ENCODE results near the gene KBTBD12. TPM values are rescaled to one million over a fixed set of nuclear protein-coding genes. Genes with fewer than 3 reads are reported as not detected.

The KBTBD12 gene
- total and polyA plus RNA-seq, 2 donors (not counting 3 experiments of a cell fraction or from before 2014, with no cell fraction given): not detected

- ChIA-PET POLR2A (no interaction called here), CTCF (no interaction called here)
- H3K27ac ChIP-seq (ENCODE audit: insufficient read depth, low read depth, low read length): no peak overlapping the region
- H3K27me3 ChIP-seq (ENCODE audit: control insufficient read depth in 2 of 2, insufficient read depth in 2 of 2, low read length in 2 of 2): peaks cover 14 to 24% of the 10 kb centered on the region in 2 experiments
- dilution Hi-C loops (cut with MboI; ENCODE audit: extremely low pct_ligation_motif_present, low sequenced_read_pairs) (no loop called here), intact Hi-C loops (cut with micrococcal nuclease) (no loop called here)
- no peak for TF ChIP-seq MAX (IDR thresholded peaks at IDR 0.05; ENCODE audit: insufficient read depth, insufficient read length)
- TF ChIP-seq POLR2A (IDR thresholded peaks at IDR 0.05; ENCODE audit: low read depth, low read length): no peak
- no peak for TF ChIP-seq GATA2 (IDR thresholded peaks at IDR 0.05; ENCODE audit: insufficient read depth, insufficient read length, low read depth, low read length)
- TF ChIP-seq CTCF (IDR thresholded peaks at IDR 0.05; ENCODE audit: extremely low read depth in 1 of 2, insufficient read depth in 1 of 2, low read depth in 1 of 2, low read length in 2 of 2): no peak
- no peak for TF ChIP-seq FOS (IDR thresholded peaks at IDR 0.05; ENCODE audit: borderline replicate concordance, insufficient read depth, low read length)
- no peak for TF ChIP-seq POLR2AphosphoS5 (IDR thresholded peaks at IDR 0.05; ENCODE audit: insufficient read depth, low read depth, low read length)
- no peak for TF ChIP-seq EZH2 (IDR thresholded peaks at IDR 0.05; ENCODE audit: borderline replicate concordance, low read depth, low read length, severe bottlenecking)
- no peak for TF ChIP-seq MYC (IDR thresholded peaks at IDR 0.05; ENCODE audit: low read depth, low read length)
- TF ChIP-seq JUN (IDR thresholded peaks at IDR 0.05; ENCODE audit: borderline replicate concordance, insufficient read depth, insufficient read length, low read depth): no peak
- FAIRE-seq (no peak), DNase-seq (ENCODE audit: low read depth, low spot score) (no peak)
- no peak overlapping the region for H3K4me2 ChIP-seq (ENCODE audit: insufficient read depth, low read length)
- H3K79me2 ChIP-seq (ENCODE audit: control insufficient read depth, insufficient read depth, low read length): no peaks in the 10 kb centered on the region
- no peaks in the 10 kb centered on the region for H3K9me3 ChIP-seq (replicated peaks; ENCODE audit: control insufficient read depth, insufficient read depth, low read length)
- H4K20me1 ChIP-seq (replicated peaks; ENCODE audit: control insufficient read depth, extremely low read depth, insufficient read depth, low read length): no peaks in the 10 kb centered on the region
- no peak overlapping the region for H2AFZ ChIP-seq (ENCODE audit: low read depth, low read length)
- BruUV-seq (replicated peaks): no TSS peak
- no peak overlapping the region for H3K4me3 ChIP-seq (replicated peaks in 1 of 3; ENCODE audit: insufficient read depth in 1 of 3, low read depth in 1 of 3, low read length in 3 of 3)
- H3K9ac ChIP-seq (replicated peaks; ENCODE audit: extremely low read depth, insufficient read depth, low read length): no peak overlapping the region
- H3K9me1 ChIP-seq (replicated peaks; ENCODE audit: control insufficient read depth, extremely low read depth, insufficient read depth, low read length): no peaks in the 10 kb centered on the region
- H3K4me1 ChIP-seq (ENCODE audit: control insufficient read depth, extremely low read depth, insufficient read depth, low read length): no peaks in the 10 kb centered on the region
- H3K36me3 ChIP-seq (ENCODE audit: control insufficient read depth in 2 of 2, extremely low read depth in 1 of 2, insufficient read depth in 2 of 2, low read length in 2 of 2): no peaks in the 10 kb centered on the region
Measured at GRCh38 chr3:127867412-127867811, 47.6 kb upstream of the KBTBD12 start.
